BLaER1 treated with 17β-estradiol and CSF1 and Interleukin-3, amounts not matched to agents 10 nM and 100 nM (cell line): Measurements from ENCODE around the gene ZFP30.

ENCODE experiments used
- H3K27ac ChIP-seq, 11 experiments: shearing (Covaris generic); formaldehyde crosslinking; 2 replicates each; pipeline ENCODE4 v1.8.1; 2022
- H3K27me3 ChIP-seq, 11 experiments: shearing (Covaris generic); formaldehyde crosslinking; 2 replicates each; pipeline ENCODE4 v1.8.1; 2022
- H3K36me3 ChIP-seq, 11 experiments: shearing (Covaris generic); formaldehyde crosslinking; 2 replicates each; pipeline ENCODE4 v1.8.1; 2022
- H3K4me1 ChIP-seq, 10 experiments: shearing (Covaris generic); formaldehyde crosslinking; 2 replicates each; pipeline ENCODE4 v1.8.1; 2022
- H3K4me2 ChIP-seq, 11 experiments: shearing (Covaris generic); formaldehyde crosslinking; 2 replicates each; pipeline ENCODE4 v1.8.1; 2022
- H3K4me3 ChIP-seq, 10 experiments: shearing (Covaris generic); formaldehyde crosslinking; 2 replicates each; pipeline ENCODE4 v1.8.1; 2022
- H3K9ac ChIP-seq, 11 experiments: shearing (Covaris generic); formaldehyde crosslinking; 2 replicates each; pipeline ENCODE4 v1.8.1; 2022
- H3K9me3 ChIP-seq, 11 experiments: shearing (Covaris generic); formaldehyde crosslinking; replicated peaks in 1 of 11; 2 replicates each; pipeline ENCODE4 v1.8.1; 2022
- H4K20me1 ChIP-seq, 11 experiments: shearing (Covaris generic); formaldehyde crosslinking; 2 replicates each; pipeline ENCODE4 v1.8.1; 2022
- Cebpa-rat ChIP-seq, 11 experiments: shearing (Covaris generic); IDR thresholded peaks; 2 replicates each; pipeline ENCODE4 v1.8.1; 2022

Gene ZFP30

DNA sequence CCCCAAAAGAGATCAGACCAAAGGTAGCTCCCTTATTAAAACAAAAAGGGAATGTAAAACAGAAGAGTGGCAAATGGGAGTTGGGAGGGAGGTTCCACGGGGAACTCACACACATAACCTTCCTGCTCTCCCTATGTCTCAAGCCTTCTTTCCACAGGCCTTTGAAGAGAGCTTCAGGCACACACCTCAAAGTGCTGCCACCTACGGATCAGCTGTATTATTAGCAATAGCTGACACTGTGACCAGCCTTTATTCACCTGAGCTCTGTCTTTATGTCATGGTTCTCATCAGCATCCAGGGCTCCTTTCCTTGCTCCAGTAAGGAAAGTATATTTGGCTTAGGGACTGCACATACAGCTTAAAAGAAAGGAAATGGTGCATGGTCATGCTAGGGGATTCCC lies 71.9 kb downstream of the ZFP30 start:
- Histone ChIP-seq H3K9ac (no peak overlapping the region), H3K27ac (no peak overlapping the region), H3K9me3 (no peaks in the 10 kb centered on the region; a peak in 11 of 22 replicates), H3K4me3 (0 out of 20 replicates have a peak overlapping the region, but pooled peaks of 1 of the 10 experiments have one; percentile 4), H3K4me2 (no peak overlapping the region), H4K20me1 (no peaks in the 10 kb centered on the region), H3K36me3 (peaks cover 0 to 99% (median 94%) of the 10 kb centered on the region in 11 experiments; a peak in 21 of 22 replicates), H3K4me1 (no peaks in the 10 kb centered on the region), H3K27me3 (no peaks in the 10 kb centered on the region)
- no peak for TF ChIP-seq Cebpa-rat (IDR thresholded peaks at IDR 0.05)

DNA sequence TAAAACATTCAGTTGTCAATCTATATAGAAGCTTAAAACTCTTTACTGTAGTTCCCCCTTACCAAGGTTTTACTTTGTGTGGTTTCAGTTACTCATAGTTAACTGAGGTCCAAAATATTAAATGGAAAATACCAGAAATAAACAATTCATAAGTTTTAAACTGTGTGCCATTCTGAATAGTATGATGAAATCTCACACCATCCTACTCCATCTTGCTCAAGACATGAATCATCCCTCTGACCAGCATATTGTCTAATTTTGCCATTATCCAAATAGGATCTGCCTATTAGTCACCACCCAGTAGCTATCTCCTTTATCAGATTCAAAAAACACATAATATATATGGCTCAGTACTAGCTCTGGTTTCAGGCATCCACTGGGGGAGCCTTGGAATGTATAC lies 83.1 kb downstream of the ZFP30 start:
- Histone ChIP-seq H3K9ac (no peak overlapping the region), H3K4me2 (no peak overlapping the region), H3K9me3 (no peaks in the 10 kb centered on the region; a peak in 6 of 22 replicates), H3K36me3 (peaks cover 0 to 79% (median 55%) of the 10 kb centered on the region in 11 experiments), H3K27ac (no peak overlapping the region), H4K20me1 (no peaks in the 10 kb centered on the region), H3K27me3 (no peaks in the 10 kb centered on the region), H3K4me1 (no peaks in the 10 kb centered on the region), H3K4me3 (no peak overlapping the region)
- no peak for TF ChIP-seq Cebpa-rat (IDR thresholded peaks at IDR 0.05)

DNA sequence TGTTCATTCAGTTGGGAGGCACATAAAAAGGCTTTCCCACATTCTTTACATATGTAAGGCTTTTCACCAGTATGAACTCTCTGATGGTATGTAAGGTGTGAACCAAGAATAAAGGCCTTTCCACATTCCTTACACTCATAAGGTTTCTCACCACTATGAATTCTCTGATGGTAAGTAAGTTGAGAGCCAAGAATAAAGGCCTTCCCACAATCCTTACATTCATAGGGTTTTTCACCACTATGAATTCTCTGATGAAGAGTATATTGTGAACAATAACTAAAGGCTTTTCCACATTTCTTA lies 89.9 kb downstream of the ZFP30 start:
- H3K4me1 ChIP-seq: no peaks in the 10 kb centered on the region
- H3K27me3 ChIP-seq: no peaks in the 10 kb centered on the region
- H3K4me2 ChIP-seq: no peak overlapping the region
- H3K27ac ChIP-seq: no peak overlapping the region
- no peak for TF ChIP-seq Cebpa-rat (IDR thresholded peaks at IDR 0.05)
- no peak overlapping the region for H3K9ac ChIP-seq
- H3K9me3 ChIP-seq: no peaks in the 10 kb centered on the region; a peak in 6 of 22 replicates
- peak overlapping the region in 7 of 10 experiments; percentile 1 to 21 (median 9); a peak in 5 of 20 replicates for H3K4me3 ChIP-seq
- H4K20me1 ChIP-seq: no peaks in the 10 kb centered on the region
- peaks cover 0 to 100% (median 95%) of the 10 kb centered on the region in 11 experiments; a peak in 21 of 22 replicates for H3K36me3 ChIP-seq

DNA sequence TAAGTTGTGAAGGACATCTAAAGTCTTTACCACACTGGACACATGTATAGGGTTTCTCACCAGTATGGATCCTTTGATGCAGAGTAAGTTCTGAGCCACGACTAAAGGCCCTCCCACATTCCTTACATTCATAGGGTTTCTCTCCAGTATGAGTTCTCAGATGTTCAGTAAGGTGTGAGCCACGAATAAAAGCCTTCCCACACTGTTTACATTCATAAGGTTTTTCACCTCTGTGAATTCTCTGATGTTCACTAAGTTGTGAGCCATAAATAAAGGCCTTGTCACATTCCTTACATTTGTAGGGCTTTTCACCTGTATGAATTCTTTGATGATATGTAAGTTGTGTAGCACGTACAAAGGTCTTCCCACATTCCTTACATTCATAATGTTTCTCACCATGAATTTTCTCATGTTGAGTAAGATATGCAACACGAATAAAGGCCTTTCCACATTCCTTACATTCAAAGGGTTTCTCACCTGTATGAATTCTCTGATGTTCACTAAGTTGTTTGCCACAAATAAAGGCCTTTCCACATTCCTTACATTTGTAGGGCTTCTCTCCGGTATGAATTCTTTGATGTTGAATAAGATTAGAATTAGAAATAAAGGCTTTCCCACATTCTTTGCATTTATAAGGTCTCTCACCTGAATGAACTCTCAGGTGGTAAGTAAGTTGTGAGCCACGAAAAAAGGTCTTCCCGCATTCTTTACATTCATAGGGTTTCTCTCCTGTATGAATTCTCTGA lies 90.5 kb downstream of the ZFP30 start:
- H4K20me1 ChIP-seq: no peaks in the 10 kb centered on the region
- H3K9ac ChIP-seq: no peak overlapping the region
- no peaks in the 10 kb centered on the region for H3K27me3 ChIP-seq
- no peak overlapping the region for H3K27ac ChIP-seq
- peaks cover 2 to 97% (median 91%) of the 10 kb centered on the region in 11 experiments; a peak in 21 of 22 replicates for H3K36me3 ChIP-seq
- peak overlapping the region in 9 of 10 experiments; percentile 1 to 28 (median 9); a peak in 6 of 20 replicates for H3K4me3 ChIP-seq
- no peaks in the 10 kb centered on the region for H3K4me1 ChIP-seq
- TF ChIP-seq Cebpa-rat (IDR thresholded peaks at IDR 0.05): no peak
- H3K4me2 ChIP-seq: no peak overlapping the region
- no peaks in the 10 kb centered on the region; a peak in 6 of 22 replicates for H3K9me3 ChIP-seq
